ENCODE data around the gene CREG2. TPM values are rescaled to one million over a fixed set of nuclear protein-coding genes. Genes with fewer than 3 reads are reported as not detected.

The CREG2 gene
- total RNA-seq, 1 donor from 2014 or later: 0.65 TPM

DNA sequence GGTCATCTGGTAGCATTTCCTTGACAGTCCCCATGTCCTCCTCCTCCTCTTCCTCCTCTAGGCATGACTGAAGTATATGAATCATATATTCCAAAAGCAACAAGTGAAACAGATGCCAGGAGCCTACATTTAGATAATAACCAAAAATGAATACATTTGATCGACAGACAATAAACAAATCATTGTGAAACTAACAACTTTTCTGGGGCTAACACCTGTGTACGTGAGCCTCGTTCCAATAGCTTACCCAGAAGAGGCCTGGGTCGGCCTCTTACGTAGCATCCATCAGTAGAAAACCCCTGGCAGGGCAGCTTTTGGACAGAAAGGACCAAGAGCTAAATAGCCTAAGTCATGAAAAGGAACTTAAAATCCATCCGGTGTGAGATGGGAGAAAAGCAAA is 15.3 kb upstream of the CREG2 start:
- DNase-seq (ENCODE audit: low spot score, unreplicated experiment): no peak
- no peaks in the 10 kb centered on the region for H3K4me1 Mint-ChIP-seq (ENCODE audit: low read depth)
- TF ChIP-seq, protein P1, sequence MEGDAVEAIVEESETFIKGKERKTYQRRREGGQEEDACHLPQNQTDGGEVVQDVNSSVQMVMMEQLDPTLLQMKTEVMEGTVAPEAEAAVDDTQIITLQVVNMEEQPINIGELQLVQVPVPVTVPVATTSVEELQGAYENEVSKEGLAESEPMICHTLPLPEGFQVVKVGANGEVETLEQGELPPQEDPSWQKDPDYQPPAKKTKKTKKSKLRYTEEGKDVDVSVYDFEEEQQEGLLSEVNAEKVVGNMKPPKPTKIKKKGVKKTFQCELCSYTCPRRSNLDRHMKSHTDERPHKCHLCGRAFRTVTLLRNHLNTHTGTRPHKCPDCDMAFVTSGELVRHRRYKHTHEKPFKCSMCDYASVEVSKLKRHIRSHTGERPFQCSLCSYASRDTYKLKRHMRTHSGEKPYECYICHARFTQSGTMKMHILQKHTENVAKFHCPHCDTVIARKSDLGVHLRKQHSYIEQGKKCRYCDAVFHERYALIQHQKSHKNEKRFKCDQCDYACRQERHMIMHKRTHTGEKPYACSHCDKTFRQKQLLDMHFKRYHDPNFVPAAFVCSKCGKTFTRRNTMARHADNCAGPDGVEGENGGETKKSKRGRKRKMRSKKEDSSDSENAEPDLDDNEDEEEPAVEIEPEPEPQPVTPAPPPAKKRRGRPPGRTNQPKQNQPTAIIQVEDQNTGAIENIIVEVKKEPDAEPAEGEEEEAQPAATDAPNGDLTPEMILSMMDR (IDR thresholded peaks at IDR 0.05; ENCODE audit: unreplicated experiment): no peak
- peaks cover 37% of the 10 kb centered on the region for H3K27me3 Mint-ChIP-seq
- no peaks in the 10 kb centered on the region for H3K36me3 Mint-ChIP-seq (ENCODE audit: insufficient read depth)
- H3K27ac Mint-ChIP-seq: no peak overlapping the region
- H3K9me3 Mint-ChIP-seq (ENCODE audit: low read depth): no peaks in the 10 kb centered on the region
- no peak overlapping the region for H3K4me3 Mint-ChIP-seq (ENCODE audit: low read depth)

DNA sequence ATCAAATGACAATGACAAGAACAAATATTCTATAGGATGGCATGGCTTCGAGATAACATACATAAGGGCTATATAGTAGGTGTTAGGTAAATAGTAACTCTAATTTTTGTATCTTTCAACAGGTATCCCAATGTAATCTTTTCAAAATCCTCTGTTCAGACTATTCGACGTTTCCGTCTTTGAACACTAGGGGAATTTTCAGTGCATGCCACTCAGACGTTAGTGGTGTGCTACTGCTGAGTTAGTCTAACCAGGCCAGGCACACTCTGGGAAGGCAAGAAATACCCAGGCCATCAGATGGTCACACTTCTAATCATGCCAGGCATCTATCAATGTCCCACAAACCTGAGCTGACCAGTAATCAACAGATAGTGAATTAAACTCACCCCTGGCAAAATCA is 14.6 kb upstream of the CREG2 start:
- H3K27me3 Mint-ChIP-seq: peaks cover 40% of the 10 kb centered on the region
- DNase-seq (ENCODE audit: low spot score, unreplicated experiment): no peak
- no peak overlapping the region for H3K4me3 Mint-ChIP-seq (ENCODE audit: low read depth)

DNA sequence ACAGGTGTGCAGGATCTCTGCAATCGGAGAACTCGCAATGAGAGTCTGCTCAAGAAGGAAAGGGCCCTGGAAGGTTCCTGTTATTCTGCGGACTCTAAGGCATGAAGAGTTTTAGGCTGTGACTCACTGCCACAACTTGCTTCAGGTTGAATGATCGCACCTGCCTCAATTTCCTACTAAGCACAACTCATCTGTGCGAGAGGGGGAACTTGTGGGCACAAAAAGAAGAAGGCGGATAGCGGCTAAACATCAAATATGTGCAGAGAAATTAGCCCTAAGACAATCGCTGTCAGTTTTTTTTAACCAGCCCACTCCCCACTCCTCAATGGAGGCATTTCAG is 14.0 kb upstream of the CREG2 start:
- H3K36me3 Mint-ChIP-seq (ENCODE audit: insufficient read depth): no peaks in the 10 kb centered on the region
- DNase-seq (ENCODE audit: low spot score, unreplicated experiment): no peak
- no peaks in the 10 kb centered on the region for H3K9me3 Mint-ChIP-seq (ENCODE audit: low read depth)
- TF ChIP-seq, protein P1 (IDR thresholded peaks at IDR 0.05; ENCODE audit: unreplicated experiment): no peak
- H3K27me3 Mint-ChIP-seq: peaks cover 40% of the 10 kb centered on the region
- no peaks in the 10 kb centered on the region for H3K4me1 Mint-ChIP-seq (ENCODE audit: low read depth)
- H3K27ac Mint-ChIP-seq: no peak overlapping the region
- H3K4me3 Mint-ChIP-seq (ENCODE audit: low read depth): no peak overlapping the region

More for the DNA sequence above, 14.6 kb upstream of the CREG2 start:
- Mint-ChIP-seq H3K9me3 (ENCODE audit: low read depth) (no peaks in the 10 kb centered on the region), H3K4me1 (ENCODE audit: low read depth) (no peaks in the 10 kb centered on the region), H3K36me3 (ENCODE audit: insufficient read depth) (no peaks in the 10 kb centered on the region), H3K27ac (no peak overlapping the region)
- TF ChIP-seq, protein P1 (IDR thresholded peaks at IDR 0.05; ENCODE audit: unreplicated experiment): peak; percentile 48

DNA sequence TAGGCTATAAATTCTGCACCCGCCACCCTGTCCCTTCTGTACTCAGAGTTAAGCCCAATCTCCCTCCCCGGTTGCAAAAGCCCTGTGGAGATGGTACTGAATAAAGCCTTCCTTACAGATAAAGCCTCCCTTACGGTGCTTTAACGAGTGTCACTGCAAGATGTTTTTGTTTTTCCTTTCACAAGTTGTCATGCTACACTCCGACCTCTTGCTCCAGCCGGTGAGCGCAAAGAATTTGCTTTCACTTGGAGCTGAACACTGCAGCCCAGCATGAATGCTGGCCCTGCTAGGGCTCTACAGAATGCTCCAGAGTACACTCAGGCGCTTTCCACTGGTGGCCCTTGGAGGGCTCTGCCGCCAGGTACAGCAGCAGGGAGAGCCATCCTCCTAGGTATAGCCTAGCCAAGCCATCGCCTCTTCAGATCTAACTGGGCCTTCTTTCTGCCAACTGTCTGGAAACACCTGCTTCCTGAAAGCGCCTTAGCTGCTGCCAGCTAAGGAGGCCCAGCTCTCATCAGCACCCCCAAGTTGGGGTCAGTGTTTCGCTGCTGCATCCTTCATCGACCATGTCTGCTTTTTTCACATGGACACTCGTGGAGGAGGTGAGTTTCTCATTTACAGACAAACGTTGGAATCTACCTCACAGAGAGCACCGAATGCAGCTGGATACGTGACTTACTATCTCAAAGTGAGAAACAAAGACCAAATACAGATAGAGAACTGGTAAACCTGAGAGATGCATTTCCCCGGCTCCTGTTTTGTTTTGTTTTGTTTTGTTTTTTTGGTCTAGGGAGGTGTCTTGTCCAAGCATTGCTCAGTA is 13.4 kb upstream of the CREG2 start:
- no peaks in the 10 kb centered on the region for H3K9me3 Mint-ChIP-seq (ENCODE audit: low read depth)
- H3K4me3 Mint-ChIP-seq (ENCODE audit: low read depth): no peak overlapping the region
- H3K36me3 Mint-ChIP-seq (ENCODE audit: insufficient read depth): no peaks in the 10 kb centered on the region
- no peak for DNase-seq (ENCODE audit: low spot score, unreplicated experiment)
- H3K4me1 Mint-ChIP-seq (ENCODE audit: low read depth): no peaks in the 10 kb centered on the region
- H3K27ac Mint-ChIP-seq: no peak overlapping the region
- H3K27me3 Mint-ChIP-seq: peaks cover 42% of the 10 kb centered on the region
- TF ChIP-seq, protein P1 (IDR thresholded peaks at IDR 0.05; ENCODE audit: unreplicated experiment): no peak

DNA sequence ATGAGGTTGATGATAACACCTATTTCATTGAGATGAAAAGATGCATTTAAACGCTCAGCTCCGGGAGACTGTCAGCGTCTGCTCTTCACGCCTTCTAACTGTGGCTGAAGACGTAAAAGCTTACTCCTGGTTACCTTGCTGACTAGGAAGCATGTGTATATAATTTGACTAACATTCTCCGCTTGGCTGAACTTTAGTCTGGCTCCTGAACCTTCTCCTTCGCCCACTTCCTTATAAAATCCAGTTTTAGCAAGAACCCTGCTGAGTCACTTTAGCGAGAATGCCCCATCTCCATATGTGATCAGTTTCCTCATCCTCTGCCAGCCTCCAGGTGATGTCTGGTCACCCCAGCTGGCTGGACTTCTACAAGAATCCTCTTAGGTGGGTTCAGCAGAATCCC is 12.7 kb upstream of the CREG2 start:
- TF ChIP-seq, protein P1 (IDR thresholded peaks at IDR 0.05; ENCODE audit: unreplicated experiment): no peak
- Mint-ChIP-seq H3K4me1 (ENCODE audit: low read depth) (no peaks in the 10 kb centered on the region), H3K27ac (no peak overlapping the region), H3K4me3 (ENCODE audit: low read depth) (no peak overlapping the region), H3K9me3 (ENCODE audit: low read depth) (no peaks in the 10 kb centered on the region), H3K27me3 (peaks cover 44% of the 10 kb centered on the region), H3K36me3 (ENCODE audit: insufficient read depth) (no peaks in the 10 kb centered on the region)
- DNase-seq (ENCODE audit: low spot score, unreplicated experiment): no peak
